GM19025 (cell line): ENCODE data around the gene BRD1.
"Not testable (repeated sequence)": the region's sequence is repeated elsewhere in the genome, so short reads cannot be mapped to it uniquely, and the experiment has no call there.

Experiments used
- ATAC-seq: cut with Tn5 transposase; IDR thresholded peaks from one replicate; pipeline ENCODE4 v1.9.1; 2021; ENCODE audit warnings: mild to moderate bottlenecking, low read depth, moderate library complexity; ENCODE audit not compliant: unreplicated experiment

BRD1 gene

DNA sequence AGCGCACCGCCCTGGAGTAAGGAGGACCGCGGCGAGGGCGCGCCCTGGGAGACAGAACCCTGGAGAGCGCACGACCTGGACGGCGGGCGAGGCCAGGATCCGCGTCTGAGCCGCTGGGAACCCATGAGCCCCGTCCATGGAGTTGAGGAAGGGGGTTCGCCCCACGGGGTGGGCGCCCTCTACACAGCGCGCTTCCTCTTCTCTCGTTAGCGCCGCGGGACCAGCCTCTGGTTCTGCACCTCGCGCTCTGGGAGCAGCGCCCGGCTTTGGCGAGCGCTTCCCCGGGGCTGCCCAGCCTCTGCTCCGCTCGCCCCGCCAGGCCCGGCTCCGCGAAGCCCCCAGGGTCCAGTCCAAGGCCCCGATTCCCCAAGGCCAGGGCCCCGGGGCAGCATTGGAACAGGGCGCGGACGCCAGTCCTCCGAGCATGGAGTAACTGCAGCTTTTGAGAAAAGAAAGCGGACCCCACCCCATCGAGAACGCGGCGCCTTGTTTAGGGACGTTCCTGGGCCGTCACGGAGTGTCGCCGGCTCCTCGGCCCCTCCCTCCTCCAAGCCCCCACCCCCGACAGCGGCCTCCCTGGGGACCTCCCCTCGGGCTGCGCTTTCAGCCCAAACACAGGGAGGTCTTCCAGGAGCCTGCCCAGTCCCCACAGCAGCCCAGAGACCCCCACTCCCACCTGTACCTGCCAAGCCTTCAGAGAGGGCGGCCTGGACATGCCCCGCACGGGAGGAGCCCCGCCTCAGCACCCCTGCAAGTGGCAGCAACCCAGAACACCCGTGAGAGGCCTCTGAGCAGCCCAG is 56.2 kb downstream of the BRD1 start:
- no peak for ATAC-seq

DNA sequence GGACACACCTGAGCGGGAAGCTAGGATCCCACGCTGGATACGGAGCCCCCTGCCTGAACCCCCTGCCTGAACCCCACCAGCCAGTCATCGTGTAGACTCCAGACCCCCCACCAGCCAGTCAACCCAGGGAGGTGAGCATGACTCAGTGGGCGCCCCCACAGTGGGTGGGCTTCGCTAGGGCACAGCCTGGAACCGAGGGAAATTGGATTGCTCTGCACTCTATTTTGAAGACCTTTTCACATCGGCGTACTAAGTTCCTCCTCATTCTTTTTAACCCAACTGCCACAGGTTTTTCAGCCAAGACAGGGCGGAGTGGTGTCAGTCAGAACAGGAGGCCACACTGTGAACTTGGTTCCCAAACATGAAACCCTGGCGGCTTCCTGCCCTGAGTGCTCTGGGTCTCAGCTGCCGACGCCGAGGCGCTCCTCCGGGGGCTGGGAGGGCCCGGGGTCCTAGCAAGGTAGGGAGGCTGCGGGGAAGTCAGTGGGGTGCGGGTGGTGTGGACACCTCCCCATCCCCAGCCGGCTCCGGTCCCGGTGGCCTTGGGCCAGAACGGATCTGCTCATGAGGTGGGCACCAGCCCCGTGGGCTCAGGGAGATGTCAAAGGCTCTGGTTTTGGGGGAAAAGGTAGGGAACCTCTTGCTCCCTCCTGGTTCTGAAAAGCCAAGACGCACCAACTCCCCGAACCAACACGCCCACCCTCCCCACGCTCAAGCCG is 57.0 kb downstream of the BRD1 start:
- ATAC-seq = no peak

DNA sequence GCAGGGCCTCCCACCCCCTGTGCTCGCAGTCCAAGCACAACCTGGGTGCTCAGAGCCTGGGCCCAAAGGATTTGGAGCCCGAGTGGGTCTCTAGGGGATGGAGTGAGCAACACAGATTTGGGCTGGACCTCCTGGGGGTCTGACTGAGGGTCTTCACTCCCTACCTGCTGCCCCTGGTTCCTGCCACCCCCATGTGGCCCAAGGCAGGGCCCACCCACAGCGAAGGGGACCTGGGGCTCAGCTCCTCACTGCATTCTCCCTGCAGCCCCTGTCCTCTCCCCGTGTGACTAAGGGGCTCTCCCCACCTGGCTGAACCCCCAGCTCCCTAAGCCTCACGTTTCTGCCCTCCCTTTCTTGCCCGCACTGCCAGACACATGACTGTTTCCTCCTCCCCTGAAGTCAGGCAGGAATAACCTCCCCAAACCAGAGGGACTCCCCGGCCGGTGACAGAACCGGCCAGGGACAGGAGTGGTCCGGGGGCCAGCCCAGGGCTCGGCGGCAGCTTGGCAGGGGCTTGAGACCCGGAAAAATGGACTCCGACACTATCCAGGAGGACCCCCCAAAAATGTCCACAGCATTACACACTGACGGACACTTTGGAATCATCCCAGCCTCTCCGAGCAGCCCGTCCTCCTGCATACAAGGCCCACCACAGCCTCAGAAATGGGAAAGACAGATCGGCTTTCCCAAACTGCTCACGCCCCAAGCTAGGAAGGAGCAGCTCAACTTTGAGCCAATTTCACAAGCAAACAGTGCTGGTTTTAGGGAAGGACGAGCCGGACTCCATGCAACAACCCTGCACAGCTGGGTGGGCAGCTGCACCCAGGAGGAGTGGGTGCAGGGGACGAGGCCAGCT is 57.8 kb downstream of the BRD1 start:
- ATAC-seq = no peak

DNA sequence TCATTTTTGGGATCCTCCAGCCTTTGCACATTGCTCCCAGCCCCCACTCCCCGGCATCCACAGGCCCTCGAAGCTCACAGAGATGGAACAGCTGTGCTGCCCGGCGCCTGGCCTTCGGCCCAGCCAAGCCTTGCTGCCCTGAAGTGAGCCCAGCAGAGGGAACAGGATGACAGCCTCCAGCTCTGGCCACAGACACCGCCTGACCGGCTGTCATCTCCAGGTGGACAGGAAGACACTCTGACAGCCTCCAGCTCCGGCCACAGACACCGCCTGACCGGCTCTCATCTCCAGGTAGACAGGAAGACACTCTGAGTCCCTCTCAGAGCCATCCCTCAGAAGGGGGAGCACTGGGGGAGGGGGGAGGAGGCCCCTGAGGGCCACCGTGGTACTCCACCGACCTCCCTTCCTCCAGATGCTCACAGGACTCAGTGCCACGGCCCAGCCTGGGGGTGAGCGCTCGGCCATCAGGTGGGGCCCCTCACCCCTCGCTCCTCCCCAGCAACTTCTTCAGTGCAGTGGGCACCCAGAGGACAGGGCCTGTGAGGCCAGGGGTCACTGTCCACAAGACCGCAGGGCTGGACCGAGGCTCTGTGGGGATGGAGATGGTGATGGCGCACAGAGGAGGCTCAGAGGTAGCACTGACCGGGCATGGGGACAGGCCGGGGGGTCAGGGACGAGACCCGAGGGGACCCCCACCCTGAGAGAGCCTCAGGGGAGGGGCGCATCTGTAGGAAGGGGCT is 58.6 kb downstream of the BRD1 start:
- ATAC-seq = no peak

DNA sequence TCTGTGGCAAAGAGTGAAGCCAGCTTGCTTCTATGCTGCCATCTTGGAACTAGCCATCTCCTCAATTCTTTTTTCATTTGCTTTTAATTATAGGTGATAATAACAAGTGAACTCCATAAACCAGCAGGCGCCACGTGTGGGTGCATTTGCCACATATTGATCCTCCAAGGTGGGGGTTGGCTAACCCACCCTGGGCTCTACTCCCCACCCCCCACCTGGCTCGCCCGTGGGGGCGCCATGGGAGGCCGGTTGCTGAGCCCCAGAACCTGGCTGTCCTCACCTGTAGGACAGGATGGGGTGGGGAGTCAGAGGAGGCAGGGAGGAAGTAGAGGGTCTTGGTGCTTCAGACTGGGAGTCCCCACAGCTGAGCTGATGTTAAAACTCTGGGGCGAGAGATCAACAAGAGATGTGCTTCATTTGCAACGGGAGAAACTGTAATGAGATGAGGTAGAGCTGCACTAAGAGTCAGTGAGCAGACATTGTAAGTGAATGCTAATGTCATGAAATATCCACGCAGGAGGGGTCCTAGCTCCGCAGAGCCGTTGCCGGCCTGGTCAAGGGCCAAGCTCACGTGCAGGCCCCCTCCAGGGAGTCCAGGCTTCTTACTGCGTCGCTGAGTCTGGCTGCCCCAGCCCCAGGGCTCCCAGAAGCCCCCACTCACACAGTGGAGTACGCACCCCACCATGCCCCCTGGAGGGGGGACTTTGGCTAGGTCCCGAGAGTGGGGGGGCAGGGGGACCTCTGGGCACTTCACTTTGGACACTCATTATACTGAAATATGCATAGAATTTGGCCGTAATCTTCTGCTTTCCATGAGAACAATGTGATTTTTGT is 59.4 kb downstream of the BRD1 start:
- no peak for ATAC-seq

DNA sequence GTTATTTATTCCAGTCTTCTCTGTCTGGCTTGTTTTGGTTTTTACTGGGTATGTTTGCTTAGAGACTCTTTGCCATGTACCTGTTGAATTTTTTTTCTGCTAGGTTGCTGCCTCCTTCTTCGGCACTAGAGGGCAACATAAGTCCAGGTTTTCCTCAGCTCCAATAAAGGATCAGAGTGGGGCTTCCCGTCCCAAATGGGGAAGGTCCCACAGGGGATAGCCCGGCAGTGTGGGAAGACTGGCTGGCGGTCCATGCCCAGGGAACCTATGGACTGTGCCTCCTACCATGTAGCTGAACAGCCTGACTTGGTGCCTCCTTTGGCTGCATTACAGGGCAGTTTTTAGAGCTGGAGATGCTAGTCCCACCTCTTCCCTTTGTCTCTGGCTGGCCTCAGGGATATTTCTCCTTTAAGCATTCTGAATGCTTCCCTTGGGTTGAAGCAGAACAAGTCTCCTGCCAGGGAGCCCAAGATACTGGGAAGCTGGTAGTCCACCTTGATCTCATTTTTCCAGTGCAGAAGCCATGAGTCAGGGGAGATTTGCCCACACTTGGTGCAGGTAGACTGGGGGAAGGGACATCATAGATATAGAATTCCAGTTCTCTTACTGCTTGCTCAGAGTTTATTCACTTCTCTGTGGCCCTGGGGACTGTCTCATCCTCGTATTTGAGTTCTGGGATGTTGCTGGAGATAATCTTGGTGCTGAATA is 60.2 kb downstream of the BRD1 start:
- ATAC-seq = no peak

DNA sequence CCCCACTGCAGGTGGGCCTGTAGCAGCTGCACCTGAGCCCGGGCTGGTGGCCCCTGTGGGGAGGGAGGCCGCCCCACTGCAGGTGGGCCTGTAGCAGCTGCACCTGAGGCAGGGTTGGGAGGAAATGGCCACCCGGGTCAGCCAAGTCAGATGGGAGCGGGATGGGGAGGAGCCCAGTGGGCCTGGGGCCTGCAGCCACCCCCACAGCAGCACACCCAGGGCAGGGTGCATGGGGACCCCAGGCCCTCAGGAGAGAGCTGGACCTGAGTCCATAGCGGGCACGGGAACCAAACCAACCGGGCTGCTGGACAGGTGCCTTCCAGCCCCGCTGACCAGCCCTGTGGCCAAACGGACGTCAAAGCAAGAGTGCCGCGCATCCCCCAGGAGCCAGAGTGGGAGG is 61.7 kb downstream of the BRD1 start:
- no peak for ATAC-seq

DNA sequence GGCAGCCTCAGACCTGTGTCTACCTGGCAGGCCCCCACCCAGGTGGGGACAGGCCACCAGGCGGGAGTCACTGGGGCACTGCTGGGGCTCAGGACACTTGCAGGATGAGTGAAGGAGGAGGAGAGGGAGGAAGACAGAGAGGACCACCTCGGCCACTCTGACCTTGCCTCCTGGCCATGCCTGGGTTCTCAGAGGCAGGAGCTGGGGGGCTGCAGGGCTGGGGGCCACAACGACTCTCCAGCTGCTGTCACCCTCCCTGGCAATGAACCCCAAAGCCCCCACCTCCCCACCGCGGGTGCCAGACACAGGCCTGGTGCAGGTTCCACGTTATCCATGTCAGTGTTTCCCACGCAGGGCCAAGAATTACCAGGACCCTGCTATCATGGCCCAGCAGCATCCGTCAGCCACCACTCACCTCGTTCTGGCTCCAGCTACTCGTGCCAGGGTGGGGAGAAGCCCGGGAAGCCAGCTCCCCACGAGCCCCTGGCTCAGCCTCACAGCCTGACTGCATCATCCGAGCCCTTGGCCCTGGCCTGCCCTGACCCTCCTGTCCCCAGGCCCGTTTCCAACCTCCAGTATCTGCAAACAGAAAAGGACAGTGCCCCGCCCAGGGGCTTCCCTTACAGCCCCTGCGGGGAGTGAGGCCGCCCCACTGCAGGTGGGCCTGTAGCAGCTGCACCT is 62.4 kb downstream of the BRD1 start:
- ATAC-seq = no peak

DNA sequence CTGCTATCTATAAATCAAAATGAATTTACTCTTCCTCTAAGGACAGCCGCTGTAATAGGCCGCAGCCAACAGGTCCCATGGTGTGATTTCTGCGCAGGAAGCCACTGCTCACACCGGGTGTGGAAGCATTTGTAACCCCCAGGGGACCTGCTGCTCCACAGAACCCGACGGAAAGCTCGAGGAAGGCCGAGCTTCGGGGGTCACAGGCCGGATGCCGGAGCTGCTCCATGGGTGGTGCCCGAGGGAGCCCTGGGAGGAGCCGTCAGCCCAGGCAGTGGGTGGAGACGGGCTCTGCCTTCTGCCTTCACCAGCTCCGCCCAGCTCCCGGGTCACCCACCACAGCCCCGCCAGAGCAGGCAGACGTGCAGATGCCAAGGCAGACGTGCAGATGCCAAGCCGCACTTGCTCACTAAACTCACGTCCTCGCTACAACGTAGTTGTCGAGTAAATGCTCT is 63.5 kb downstream of the BRD1 start:
- ATAC-seq = no peak

DNA sequence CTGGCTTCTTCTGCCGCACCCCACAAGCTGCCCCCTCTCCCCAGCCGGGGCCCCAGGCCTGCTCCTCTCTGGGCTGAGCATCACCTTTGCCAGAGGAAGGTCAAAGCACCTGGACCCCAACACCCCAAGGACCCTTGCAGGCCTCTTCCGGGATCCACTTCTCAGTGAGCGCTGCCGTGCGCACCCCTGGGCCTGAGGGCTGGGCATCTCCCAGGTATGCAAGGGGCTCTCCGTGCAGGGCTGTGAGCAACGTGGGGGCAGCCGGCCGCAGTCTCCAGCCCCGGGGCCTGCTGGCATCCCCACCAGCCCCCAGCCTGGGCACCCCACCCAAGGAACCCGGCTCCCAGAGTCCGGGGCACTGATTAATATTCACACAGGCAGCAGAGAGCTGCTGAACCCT is 64.0 kb downstream of the BRD1 start:
- ATAC-seq = no peak

DNA sequence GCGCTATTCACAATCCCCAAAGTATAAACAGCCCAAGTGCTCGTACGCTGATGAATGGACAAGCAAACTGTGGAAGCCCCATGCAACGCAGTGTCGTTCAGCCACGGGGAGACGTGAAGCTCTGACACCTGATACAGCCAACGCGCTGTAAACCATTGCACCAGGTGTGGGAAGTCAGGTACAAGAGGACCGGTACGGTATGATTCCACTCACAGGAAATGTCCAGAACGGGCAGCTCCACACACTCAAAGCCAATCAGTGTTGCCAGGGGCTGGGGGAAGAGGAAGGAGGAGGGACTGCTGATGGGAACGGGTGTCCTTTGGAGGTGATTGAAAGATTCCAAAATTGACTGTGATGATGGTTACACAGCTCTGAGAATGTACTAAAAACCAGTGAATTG is 64.5 kb downstream of the BRD1 start:
- ATAC-seq = no peak

DNA sequence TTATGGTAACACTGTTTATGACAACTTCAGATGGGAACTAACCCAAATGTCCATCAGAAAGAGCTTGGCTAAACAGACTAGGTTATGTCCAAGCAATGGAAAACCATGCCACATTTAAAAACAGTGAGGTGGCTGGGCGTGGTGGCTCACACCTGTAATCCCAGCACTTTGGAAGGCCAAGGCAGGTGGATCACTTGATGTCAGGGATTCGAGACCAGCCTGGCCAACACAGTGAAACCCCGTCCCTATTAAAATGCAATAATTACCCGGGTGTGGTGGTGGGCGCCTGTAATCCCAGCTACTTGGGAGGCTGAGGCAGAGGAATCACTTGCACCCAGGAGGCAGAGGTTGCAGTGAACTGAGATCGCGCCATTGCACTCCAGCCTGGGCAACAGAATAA is 65.1 kb downstream of the BRD1 start:
- not testable (repeated sequence) for ATAC-seq

DNA sequence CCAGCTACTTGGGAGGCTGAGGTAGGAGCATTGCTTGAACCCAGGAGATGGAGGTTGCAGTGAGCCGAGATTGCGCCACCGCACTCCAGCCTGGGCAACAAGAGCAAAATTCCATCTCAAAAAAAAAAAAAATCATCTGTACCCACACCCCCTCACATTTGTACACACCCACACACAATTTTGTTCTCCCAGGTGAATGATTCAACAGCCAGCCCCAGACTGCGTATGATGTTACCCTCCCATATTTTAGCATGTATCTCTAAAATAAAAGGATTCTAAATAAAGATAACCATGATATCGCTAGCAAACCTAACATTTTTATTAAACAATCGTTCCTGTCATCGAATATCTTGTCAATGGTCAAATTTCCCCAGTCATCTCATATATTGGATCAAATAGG is 65.8 kb downstream of the BRD1 start:
- ATAC-seq = no peak

DNA sequence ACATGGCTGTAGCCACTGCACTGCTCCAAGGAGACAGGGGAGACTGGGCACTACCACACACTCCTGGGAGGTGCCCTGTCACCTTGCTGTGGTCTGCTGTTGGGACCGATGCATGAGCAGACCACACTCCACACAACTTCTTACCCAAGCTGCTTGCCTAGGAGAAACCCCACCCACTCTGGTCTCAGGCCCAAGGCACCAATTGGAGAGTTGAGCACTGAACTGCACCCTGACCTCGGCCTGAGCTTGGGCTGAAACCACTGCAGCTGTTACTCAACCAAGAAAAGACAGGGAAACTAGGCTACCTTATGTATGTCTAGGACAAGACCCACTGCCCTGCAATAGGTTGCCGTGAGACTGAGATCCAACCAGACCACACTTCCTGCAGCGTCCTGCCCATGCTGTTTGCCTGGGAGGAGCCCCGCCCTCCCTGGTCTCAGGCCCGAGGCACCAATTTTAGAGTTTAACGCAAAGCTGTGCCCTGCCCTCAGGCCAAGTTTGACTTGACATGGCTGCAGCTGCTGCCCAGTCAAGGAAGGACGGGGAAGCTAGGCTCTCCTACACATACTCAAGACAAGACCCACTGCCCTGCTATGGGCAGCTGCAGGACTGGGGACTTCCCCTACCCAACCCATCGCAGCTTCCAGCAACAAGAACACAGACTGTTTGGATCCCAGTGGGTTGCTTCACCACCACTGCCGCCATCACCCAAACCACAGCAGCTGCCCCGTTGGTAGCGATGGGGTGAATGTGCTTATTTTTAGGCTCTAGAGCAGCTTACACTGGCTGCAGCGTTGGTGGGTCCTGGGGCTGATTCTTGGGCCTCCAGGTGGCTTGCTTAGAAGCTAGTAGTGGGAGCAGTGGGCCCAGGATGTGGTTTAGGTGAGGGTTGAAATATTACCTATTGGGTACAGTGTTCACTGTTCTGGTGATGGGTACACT is 66.8 kb downstream of the BRD1 start:
- ATAC-seq = peak; percentile 60

DNA sequence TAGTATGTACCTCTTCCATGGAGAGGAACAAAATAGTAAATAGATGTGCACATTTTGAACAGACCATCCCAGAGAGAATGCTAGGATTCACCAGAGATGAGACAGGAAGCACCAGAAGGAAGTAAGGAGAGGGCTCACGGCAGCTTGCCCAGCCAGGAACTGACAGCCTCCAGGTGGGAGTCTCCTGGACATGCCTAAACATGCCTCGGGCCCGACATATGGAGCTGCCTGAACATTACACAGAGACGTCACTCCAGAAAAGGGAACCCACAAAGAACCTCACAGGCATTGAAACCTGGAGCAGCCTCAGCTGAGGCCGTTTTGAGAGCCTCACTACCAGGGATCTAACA is 67.4 kb downstream of the BRD1 start:
- ATAC-seq = no peak

DNA sequence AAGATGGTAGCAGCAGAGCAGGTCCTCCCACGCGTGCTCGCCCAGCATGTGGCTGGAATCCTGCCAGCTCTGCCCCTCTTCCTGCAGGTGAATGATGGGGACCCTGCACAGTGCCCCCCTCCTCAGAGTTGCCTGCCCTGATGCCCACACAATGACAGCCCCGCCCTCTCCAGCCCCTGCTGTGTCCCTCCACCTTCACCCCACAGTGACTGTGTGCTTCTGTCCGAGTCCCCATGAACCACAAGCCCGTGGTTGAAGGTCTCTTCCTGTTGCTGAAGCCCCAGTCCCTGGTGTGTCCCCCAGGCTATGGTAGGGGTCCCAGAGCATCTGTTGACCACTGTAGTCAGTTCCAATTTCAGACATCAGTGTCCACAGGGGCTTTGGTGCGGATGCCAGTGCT is 71.0 kb downstream of the BRD1 start:
- no peak for ATAC-seq

DNA sequence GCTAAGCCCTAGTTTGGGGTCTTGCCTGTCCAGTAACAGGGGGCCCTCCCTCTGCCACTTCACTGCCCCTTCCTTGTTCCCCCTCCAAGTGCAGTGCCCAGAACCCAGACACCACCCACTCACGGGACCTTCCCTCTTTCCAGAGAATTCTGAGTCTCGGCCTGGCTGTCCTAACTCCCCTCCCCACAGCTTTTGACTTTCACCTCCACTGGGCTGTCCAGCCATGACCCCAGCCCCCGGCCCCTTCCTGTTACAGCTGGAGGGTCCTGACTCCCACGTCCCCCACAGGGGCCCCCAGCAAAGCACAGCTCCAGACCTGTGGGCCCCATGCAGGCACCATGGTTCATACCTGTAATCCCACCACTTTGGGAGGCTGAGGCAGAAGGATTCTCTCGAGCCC is 71.5 kb downstream of the BRD1 start:
- ATAC-seq = no peak

DNA sequence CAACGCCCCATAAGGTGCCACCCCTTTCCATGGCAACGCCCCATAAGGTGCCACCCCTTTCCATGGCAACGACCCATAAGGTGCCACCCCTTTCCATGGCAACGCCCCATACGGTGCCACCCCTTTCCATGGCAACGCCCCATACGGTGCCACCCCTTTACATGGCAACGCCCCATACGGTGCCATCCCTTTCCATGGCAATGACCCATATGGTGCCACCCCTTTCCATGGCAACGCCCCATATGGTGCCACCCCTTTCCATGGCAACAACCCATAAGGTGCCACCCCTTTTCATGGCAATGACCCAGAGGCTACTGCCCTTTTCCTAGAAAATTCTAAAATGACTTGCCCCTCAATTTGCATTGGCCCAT is 72.1 kb downstream of the BRD1 start:
- ATAC-seq = no peak
